Smooth muscle cell (in vitro differentiated cells): ENCODE results near the gene ANTXR1. TPM values are rescaled to one million over a fixed set of nuclear protein-coding genes. Genes with fewer than 3 reads are reported as not detected.

Source experiments
- DNase-seq: peaks from one replicate; lab custom pipeline; 2025; ENCODE audit not compliant: unreplicated experiment; lab: John Stamatoyannopoulos, UW
- H2AFZ ChIP-seq: fragments of 200-600 bp; sonication (generic); 2 replicates; pipeline ENCODE4 v1.6.0; 2016; ENCODE audit warnings: antibody characterized with exemption, low read depth, mild to moderate bottlenecking
- H3F3A ChIP-seq: fragments of 200-600 bp; sonication (generic); 2 replicates; pipeline ENCODE4 v1.6.0; 2017; ENCODE audit warnings: antibody characterized with exemption, low read depth
- H3K27ac ChIP-seq: fragments of 200-600 bp; sonication (generic); 2 replicates; pipeline ENCODE4 v1.5.1; 2016; ENCODE audit warnings: low read depth, mild to moderate bottlenecking
- H3K27me3 ChIP-seq: fragments of 200-600 bp; sonication (generic); 2 replicates; pipeline ENCODE4 v1.6.1; 2016; ENCODE audit warnings: low read depth, mild to moderate bottlenecking
- H3K36me3 ChIP-seq: fragments of 200-600 bp; sonication (generic); 2 replicates; pipeline ENCODE4 v1.5.1; 2016; ENCODE audit warnings: low read depth
- H3K4me1 ChIP-seq: fragments of 200-600 bp; sonication (generic); 2 replicates; pipeline ENCODE4 v1.5.1; 2016; ENCODE audit warnings: low read depth
- H3K4me2 ChIP-seq: fragments of 200-600 bp; sonication (generic); 2 replicates; pipeline ENCODE4 v1.6.0; 2016; ENCODE audit warnings: mild to moderate bottlenecking
- H3K4me3 ChIP-seq: fragments of 200-600 bp; sonication (generic); 2 replicates; pipeline ENCODE4 v1.5.1; 2016; ENCODE audit warnings: mild to moderate bottlenecking
- H3K79me2 ChIP-seq: fragments of 200-600 bp; sonication (generic); 2 replicates; pipeline ENCODE4 v1.6.0; 2016; ENCODE audit warnings: low read depth, mild to moderate bottlenecking
- H3K9ac ChIP-seq: fragments of 200-600 bp; sonication (generic); 2 replicates; pipeline ENCODE4 v1.6.0; 2016; ENCODE audit warnings: low read depth
- H3K9me3 ChIP-seq: fragments of 200-600 bp; sonication (generic); replicated peaks from 2 replicates; pipeline ENCODE4 v1.5.1; 2016; ENCODE audit warnings: low read depth
- H4K20me1 ChIP-seq: fragments of 200-600 bp; sonication (generic); 2 replicates; pipeline ENCODE4 v1.6.0; 2016; ENCODE audit warnings: low read depth
- CTCF ChIP-seq: fragments of 200-600 bp; sonication (generic); IDR thresholded peaks from 2 replicates; pipeline ENCODE4 v1.5.1; 2017; ENCODE audit warnings: borderline replicate concordance, mild to moderate bottlenecking, antibody characterized with exemption; ENCODE audit not compliant: insufficient read depth, poor library complexity, severe bottlenecking
- WGBS: methylation state at CpG from one replicate; pipeline ENCODE4 v1.1.7; 2016; ENCODE audit warnings: low lambda C conversion rate; 5-methylcytosine and 5-hydroxymethylcytosine counted together
- polyA plus RNA-seq: library from polyadenylated mRNA; unstranded; fragments of >200 nt; fragmentation: Nextera tagmentation; extraction: Ambion mirVana; gene quantifications from 2 replicates; pipeline ENCODE4 v1.2.1, GENCODE V29; 2016
- total RNA-seq: library from RNA; depleted of rRNA; stranded (reverse); fragments of >200 nt; gene quantifications from 2 replicates; pipeline ENCODE4 v1.2.3, GENCODE V29; 2014

The ANTXR1 gene
- total and polyA plus RNA-seq, 2 experiments from 2014 or later, result 292 to 309 TPM

DNA sequence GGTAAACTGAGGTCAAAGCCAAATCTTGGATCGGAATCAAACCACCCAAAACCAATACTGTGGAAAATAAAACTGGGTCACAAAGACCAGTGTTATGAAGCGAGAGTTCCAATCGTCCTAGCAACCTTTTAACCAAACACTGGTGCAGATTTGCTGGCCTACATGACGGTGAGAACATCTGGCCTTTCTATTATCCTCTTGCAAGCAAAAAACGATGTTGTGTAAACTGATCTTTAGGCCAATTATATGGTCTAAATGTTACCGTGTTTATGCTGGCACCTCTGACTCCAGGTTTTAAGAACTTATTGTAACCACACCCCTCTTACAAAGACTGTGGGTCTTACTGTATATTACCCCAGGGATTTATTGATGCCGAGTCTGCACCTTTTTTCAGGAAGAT is 228.1 kb downstream of the ANTXR1 start:
- no peak for TF ChIP-seq CTCF
- no peak overlapping the region for H3K4me2 ChIP-seq
- H3K4me3 ChIP-seq, result no peak overlapping the region
- H4K20me1 ChIP-seq, result no peaks in the 10 kb centered on the region
- no peak overlapping the region for H2AFZ ChIP-seq
- no peak for DNase-seq
- WGBS, result 92% methylated on average over 7 of the region's 7 CpGs
- H3K9ac ChIP-seq, result no peak overlapping the region
- H3K4me1 ChIP-seq, result no peaks in the 10 kb centered on the region
- peaks cover 6% of the 10 kb centered on the region for H3K36me3 ChIP-seq
- peaks cover 8% of the 10 kb centered on the region for H3K79me2 ChIP-seq
- peak overlapping the region; percentile 99 for H3K27ac ChIP-seq
- H3K27me3 ChIP-seq, result no peaks in the 10 kb centered on the region
- H3K9me3 ChIP-seq, result no peaks in the 10 kb centered on the region
- peaks cover 36% of the 10 kb centered on the region for H3F3A ChIP-seq

- peaks cover 34% of the 10 kb centered on the region for H3F3A ChIP-seq
- H4K20me1 ChIP-seq, result no peaks in the 10 kb centered on the region
- H3K27me3 ChIP-seq, result no peaks in the 10 kb centered on the region
- H3K36me3 ChIP-seq, result peaks cover 14% of the 10 kb centered on the region
- no peak for DNase-seq
- H3K4me2 ChIP-seq, result peak overlapping the region; percentile 47
- WGBS, result 80% methylated on average over 9 of the region's 9 CpGs
- H3K9ac ChIP-seq, result peak overlapping the region; percentile 72
- no peak overlapping the region for H3K4me3 ChIP-seq
- no peaks in the 10 kb centered on the region for H3K9me3 ChIP-seq
- H3K79me2 ChIP-seq, result peaks cover 13% of the 10 kb centered on the region
- no peaks in the 10 kb centered on the region for H3K4me1 ChIP-seq
- TF ChIP-seq CTCF, result no peak
- peak overlapping the region; percentile 99 for H3K27ac ChIP-seq
- H2AFZ ChIP-seq, result no peak overlapping the region
These were observed 228.9 kb downstream of the ANTXR1 start for GRCh38 chr2:69241664-69242514.

DNA sequence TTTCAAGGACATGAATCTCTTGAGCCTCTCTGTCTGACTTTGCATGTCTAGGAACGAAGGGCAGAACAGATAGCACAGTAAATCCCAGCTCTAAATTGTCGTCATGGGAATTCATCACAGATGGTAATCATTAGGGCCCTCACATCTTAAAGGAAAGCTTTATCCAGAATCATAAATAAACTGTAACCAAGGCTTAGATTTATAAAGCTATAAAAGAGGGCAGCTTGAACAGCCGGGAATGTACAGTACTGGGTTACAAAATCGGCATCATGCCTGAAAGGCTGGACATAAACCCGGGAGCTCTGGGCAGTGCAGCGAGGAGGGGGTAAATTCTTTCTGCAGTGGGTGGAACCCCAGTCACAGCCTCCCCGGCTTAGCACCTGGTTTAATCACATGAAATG is 229.7 kb downstream of the ANTXR1 start:
- Histone ChIP-seq H3K27ac (peak overlapping the region; percentile 99), H3F3A (peaks cover 32% of the 10 kb centered on the region), H3K4me1 (no peaks in the 10 kb centered on the region), H3K9ac (peak overlapping the region; percentile 72), H3K4me2 (peak overlapping the region; percentile 7), H4K20me1 (no peaks in the 10 kb centered on the region), H3K79me2 (peaks cover 13% of the 10 kb centered on the region), H2AFZ (no peak overlapping the region), H3K4me3 (no peak overlapping the region), H3K27me3 (no peaks in the 10 kb centered on the region), H3K9me3 (no peaks in the 10 kb centered on the region), H3K36me3 (peaks cover 16% of the 10 kb centered on the region)
- no peak for TF ChIP-seq CTCF
- 21% methylated on average over 7 of the region's 7 CpGs for WGBS
- DNase-seq, result peak; percentile 30
